RCC 7860 (cell line): ENCODE results near the gene ZSWIM3.
"Not testable (repeated sequence)": the region's sequence is repeated elsewhere in the genome, so short reads cannot be mapped to it uniquely, and the experiment has no call there.

Experiments
- DNase-seq: peaks from one replicate; pipeline ENCODE4 v3.0.0-alpha.2; 2015; ENCODE audit warnings: low spot score
- FAIRE-seq: peaks from 2 replicates; lab custom pipeline; 2012; peaks lifted over from hg19 to GRCh38; lab: Jason Lieb, UNC

Gene ZSWIM3

DNA sequence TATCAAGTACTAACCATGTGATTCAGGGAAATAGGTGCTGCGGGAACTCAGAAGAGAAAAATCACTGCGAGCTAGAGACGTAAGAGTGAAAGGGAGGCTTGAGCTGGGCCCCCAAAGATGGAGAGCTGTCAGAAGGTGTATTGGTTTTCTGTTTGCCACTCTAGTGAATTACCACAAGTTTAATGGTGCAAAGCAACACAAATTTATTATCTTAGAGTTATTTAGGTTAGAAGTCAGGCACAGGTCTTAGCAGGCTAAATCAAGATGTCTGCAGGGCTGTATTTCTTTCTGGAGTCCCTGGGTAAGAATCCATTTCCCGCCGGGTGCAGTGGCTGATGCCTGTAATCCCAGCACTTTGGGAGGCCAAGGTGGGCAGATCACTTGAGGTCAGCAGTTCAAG, 2.5 kb downstream of the ZSWIM3 start:
- no peak for FAIRE-seq
- DNase-seq = no peak

DNA sequence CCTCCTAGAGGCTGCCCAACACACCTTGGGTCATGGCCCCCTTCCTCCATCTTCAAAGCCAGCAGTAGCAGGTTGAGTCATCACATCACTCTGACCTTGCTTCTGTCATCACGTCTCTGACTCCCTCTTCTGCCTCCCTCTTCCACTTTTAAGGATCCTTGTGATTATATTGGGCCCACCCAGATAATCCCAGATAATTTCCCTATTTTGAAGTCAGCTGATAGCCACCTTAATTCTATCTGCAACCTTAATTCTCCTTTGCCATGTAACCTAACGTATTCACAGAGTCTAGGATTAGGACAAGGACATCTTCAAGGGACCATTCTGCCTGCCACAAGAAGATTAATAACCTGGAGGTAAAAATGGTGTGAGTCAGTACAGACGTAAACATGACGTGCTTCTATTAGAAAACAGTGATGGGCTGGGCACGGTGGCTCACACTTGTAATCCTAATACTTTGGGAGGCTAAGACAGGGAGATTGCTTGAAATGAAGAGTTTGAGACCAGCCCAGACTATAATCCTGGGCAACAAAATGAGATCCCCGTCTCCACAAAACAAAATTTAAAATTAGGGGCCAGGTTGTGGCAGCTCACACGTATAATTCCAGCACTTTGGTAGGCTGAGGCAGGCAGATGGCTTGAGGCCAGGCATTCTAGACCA, 3.3 kb downstream of the ZSWIM3 start:
- FAIRE-seq (no peak), DNase-seq (no peak)

DNA sequence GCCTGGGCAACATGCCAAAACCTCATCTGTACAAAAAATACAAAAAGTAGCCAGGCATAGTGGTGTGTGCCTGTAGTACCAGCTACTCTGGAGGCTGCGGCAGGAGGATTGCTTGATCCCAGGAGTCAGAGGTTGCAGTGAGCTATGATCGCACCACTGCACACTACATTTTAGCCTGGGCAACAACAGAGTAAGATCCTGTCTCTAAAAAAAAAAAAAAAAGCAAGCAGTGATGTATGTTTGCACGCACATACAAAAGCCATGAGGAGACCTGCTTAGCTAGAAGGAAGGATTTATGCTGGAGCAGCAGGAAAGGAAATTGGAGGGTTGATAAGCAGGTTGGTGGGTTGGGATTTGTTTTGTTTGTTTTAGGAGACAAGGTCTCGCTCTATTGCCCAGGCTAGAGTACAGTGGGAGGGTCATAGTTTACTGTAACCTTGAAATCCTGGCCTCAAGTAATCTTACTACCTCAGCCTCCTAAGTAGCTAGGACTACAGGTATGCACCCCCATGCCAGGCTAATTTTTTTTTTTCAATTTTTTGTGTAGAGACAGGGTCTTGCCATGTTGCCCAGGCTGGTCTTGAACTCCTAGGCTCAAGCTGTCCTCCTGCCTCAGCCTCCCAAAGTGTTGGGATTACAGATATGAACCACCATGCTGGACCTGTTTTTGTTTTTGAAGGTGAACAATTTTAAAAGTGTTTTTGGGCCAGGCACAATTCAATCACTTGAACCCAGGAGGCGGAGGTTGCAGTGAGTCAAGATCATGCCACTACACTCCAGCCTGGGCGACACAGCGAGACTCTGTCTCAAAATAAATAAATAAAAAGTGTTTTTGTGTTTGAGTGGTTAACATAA, 4.0 kb downstream of the ZSWIM3 start:
- FAIRE-seq (no peak), DNase-seq (peak; percentile 26)

DNA sequence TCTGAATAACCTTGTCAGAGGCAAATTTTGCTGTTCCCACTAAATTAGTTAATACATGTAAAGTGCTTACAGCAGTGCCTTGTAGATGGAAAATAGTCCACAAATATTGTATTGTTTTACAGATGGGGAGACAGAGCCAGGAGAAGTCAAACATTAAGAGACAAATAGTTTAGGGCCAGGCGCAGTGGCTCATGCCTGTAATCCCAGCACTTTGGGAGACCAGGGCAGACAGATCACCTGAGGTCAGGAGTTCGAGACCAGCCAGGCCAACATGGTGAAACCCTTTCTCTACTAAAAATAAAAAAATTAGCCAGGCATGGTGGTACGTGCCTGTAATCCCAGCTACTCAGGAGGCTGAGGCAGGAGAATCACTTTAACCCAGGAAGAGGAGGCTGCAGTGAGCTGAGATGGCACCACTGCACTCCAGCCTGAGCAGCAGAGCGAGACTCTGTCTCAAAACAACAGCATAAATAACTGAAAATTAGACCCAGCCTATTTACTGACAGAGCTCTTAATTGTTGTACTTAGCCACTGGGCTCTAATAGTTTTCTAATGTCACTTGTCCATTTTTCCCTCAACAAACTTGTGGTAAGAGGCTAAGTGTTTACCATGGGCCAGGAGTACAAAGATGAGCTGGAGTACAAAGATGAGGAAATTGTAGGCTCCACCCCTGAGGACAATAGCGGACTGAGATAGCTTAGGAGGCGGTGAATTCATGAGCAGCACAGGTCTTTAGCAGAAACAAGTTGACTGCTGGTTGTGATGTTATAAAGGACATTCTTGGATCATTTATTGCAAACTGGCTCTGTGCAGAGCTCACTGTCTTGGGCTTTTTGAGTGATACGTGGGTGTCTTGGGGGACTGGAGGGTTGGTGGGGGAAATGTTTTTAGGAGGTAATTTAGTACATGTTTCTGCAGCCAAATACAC, 6.4 kb downstream of the ZSWIM3 start:
- no peak for DNase-seq
- FAIRE-seq = no peak

DNA sequence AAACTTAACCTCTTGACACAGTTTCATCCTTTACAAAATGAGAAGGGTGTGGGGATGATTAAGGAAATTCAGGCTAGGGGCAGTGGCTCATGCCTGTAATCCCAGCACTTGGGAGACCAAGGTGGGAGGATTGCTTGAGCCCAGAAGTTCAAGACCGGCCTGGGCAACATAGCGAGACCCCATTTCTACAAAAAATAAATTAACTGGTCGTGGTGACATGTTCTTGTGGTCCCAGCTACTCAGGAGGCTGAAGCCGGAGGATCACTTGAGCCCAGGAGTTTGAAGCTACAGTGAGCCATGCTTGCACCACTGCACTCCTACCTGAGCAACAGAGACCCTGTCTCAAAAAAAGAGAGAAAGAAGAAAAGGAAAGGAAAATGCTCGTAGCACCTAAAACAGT, 9.0 kb downstream of the ZSWIM3 start:
- FAIRE-seq (no peak), DNase-seq (no peak)

DNA sequence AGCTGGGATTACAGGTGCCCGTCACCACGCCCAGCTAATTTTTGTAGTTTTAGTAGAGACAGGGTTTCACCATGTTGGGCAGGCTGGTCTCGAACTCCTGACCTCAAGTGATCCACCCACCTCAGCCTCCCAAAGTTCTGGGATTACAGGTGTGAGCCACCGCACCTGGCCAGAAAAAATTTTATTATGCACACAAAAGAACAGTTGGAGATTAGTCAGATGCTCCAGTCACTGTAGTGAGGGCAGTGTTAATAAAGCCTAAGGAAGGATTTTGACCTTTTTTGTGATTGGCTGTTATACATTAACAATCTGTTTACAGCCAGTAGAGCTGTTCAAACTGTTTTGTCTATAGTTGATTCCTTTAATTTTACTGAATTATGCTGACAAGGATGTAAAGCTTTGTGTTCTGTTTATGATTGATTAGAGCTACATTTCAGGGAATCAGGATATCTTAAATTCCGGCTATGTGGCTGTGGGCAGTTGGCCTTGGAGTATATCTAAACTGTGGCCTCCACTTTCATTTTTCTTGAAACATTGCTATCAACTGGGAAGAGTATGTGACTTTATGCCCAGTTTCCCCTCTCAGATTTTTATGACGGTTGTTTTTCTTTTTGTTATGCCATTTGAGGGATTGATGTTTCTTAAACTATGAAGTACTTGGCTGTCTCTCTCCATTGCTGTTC, 9.9 kb downstream of the ZSWIM3 start:
- DNase-seq (no peak), FAIRE-seq (no peak)

DNA sequence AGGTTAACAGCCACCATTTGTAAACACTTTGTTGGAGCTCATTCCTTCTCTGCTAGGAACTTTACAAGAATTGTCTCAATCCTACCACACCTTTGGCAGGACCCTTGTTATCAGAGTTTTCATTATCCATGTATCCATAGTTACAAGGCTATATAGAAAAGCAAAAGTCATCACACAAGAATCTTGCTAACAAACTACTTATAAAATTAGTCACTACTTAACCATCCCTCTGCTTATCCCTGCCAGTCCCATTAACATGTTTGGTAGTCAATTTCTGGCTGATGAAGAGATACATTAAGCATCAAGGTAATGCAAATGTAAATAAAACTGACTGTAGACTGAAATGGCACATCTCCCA, 10.4 kb downstream of the ZSWIM3 start:
- FAIRE-seq (no peak), DNase-seq (peak; percentile 48)

DNA sequence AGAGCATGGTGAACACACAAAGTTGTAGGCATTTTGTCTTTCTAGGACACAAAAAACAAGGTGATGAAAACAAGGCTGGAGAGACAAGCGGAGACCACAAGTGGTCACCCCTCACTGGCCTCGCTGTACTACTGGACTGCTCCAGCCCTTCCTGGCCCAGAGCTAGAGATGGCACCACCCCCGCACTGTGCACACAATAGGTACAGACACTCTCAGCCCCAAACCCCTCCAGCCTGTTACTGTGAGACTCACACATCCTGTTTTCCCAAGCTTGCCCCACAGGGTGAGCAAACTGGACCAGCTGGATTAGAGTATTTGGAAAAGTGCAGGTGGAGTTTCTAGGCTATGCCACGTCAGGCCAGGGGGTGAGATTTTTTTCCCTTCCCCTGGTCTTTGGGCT, 15.2 kb downstream of the ZSWIM3 start:
- FAIRE-seq (no peak), DNase-seq (no peak)

DNA sequence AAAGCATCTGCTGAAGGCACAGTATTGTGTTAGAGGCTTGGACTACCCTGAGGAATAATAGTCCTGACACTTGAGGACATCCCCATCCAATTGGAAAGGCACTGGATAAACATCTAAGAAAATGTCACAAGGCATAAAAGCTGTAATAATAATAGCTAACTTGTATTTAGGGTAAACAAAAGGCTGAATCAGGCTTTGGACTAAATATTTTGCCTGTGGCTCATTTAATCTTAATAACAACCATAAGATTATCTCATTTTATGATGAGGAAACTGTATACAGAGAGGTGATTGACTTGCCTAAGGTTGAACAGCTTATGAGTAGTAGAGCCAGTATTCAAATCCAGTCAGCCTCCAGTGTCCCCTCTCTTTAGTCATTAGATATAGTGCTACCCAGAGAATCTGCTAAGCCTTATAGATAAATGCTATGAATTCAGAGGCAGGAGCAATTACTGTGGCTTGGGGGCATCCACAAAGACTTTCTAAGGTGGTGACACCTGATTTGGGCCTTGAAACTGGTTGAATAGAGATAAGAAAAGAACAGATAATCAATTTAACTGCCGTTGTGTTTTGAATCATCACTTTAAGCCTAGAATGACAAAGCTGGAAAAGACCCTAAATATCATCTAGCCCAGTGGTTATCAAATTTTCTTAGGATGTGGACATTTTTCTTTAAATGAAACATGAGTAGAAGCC, 16.1 kb downstream of the ZSWIM3 start:
- FAIRE-seq = no peak
- no peak for DNase-seq

DNA sequence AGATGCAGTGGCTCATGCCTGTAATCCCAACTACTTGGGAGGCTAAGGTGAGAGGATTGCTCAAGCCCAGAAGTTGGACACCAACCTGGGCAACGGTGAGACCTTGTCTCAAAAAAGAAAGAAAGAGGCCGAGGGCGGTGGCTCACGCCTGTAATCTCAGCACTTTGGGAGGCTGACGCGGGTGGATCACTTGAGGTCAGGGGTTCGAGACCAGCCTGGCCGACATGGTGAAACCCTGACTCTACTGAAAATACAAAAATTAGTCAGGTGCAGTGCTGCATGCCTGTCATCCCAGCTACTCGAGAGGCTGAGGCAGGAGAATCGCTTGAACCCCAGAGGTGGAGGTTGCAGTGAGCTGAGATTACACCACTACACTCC, 16.7 kb downstream of the ZSWIM3 start:
- FAIRE-seq, DNase-seq: not testable (repeated sequence)

DNA sequence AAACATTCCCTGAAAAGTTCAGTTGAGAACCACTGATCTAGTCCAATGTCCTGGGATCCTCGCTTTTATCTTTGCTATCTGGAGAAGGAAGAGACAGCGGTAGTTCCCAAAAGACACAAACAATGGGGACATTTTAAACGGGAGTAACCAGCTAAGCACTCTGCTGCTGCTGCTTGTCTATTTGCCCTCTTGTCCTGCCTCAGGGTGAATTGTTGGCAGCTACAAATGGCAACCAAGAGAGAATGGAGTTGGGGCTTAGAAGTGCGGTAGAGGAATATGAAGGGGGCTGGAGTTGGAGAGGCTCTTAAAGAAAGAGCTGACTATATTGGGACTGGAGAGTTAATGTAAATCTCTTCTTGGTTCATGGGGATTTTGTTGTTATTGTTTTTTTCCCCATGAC, 17.2 kb downstream of the ZSWIM3 start:
- DNase-seq (no peak), FAIRE-seq (no peak)

DNA sequence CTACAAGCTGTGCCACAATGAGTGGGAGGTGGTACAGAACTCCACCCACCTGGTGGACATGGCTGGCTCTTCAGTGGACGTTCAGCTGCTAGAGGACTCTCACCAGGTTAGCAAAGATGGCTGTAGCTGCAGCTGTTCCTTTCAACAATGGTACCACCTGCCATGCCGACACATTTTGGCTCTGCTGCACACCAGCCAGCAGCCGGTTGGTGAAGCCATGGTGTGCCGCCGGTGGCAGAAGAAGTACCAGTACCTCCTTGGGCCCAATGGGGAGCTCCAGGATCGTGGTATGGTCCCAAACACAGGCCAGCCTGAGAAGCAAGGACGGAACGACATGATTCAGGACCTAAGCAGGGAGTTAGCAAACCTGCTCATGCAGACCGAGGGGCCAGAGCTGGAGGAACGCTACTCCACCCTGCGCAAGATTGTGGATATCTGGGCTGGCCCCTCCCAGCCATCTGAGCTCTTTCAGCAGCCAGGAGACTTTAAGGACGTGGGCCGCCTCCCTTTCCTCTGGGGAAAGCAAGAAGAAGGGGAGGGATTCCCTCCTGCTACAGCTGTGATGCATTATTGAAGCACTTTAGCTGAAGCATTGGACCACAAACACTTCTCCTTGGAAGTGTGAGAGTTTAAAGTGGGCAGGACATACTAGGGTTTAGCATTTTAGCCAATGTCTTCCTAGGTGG, 20.8 kb downstream of the ZSWIM3 start:
- FAIRE-seq (no peak), DNase-seq (no peak)

DNA sequence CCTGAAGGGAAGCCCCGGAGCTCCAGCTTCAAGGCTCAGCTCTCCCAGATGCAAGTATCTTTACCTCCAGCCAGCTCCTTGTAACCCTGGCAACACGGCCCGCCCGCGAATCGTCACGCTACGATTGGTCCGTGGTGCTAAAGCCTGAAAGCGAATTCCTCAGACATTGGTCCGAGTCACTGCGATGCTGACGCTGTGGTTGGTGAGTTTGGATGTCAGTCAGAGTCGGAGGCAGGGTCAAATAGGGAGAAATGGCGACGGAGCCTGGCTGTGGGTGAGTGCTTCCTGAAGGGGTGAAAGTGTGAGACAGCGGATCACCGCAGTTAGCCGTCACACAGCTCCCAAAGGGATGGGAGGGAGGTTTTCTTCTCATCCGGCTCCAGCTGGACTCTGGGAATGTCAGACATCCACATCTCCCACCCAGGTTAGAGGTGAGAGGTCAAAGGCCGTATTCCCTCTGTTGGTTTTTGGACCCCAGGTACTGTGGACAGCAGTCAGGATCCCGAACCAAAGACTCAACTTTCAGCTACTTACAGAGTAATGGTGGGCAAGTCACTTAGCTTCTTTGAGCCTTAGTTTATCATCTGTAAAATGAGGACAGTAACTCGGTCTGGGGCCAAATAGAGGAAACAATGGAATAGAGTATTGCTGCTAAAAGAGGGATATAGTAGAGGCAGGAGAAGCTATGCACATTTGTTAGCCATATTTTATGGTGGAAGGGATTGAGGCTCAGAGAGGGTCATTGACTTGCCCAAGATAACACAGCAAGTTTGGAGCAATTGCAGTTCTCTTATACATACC, 23.8 kb downstream of the ZSWIM3 start, which contains the start of gene ZSWIM1:
Gene ZSWIM1 (plus strand): TSS at position 240 of the 801 bp plus-strand sequence. CDS start 1,366 bp downstream, outside the sequence.
- FAIRE-seq (peak; percentile 92), DNase-seq (peak; percentile 99)

DNA sequence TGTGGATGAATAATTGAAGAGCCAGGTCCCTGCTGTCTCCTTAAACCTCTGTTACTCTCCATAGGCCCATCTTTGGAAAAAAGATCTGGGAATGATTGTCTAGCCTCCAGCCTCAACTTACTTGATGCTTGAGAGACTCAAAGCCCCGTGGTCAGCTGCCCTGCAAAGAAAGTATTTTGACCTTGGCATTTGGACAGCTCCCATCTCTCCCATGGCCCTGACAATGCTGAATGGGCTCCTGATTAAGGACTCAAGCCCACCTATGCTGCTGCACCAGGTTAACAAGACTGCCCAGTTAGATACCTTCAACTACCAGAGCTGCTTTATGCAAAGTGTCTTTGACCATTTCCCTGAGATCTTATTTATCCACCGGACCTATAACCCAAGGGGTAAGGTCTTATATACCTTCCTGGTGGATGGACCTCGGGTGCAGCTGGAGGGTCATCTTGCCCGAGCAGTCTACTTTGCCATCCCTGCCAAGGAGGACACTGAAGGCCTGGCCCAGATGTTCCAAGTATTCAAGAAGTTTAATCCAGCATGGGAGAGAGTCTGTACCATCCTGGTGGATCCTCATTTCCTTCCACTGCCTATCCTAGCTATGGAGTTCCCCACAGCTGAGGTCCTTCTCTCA, 25.2 kb downstream of the ZSWIM3 start:
- no peak for DNase-seq
- no peak for FAIRE-seq

DNA sequence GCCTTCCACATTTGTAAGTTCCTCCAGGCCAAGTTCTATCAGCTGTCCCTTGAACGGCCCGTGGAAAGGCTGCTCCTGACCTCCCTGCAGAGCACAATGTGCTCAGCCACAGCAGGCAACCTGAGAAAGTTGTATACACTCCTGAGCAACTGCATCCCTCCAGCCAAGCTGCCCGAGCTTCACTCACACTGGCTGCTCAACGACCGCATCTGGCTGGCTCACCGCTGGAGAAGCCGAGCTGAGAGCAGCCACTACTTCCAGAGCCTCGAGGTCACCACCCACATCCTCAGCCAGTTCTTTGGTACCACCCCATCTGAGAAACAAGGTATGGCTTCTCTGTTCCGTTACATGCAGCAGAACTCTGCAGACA, 25.7 kb downstream of the ZSWIM3 start:
- no peak for DNase-seq
- FAIRE-seq = no peak

DNA sequence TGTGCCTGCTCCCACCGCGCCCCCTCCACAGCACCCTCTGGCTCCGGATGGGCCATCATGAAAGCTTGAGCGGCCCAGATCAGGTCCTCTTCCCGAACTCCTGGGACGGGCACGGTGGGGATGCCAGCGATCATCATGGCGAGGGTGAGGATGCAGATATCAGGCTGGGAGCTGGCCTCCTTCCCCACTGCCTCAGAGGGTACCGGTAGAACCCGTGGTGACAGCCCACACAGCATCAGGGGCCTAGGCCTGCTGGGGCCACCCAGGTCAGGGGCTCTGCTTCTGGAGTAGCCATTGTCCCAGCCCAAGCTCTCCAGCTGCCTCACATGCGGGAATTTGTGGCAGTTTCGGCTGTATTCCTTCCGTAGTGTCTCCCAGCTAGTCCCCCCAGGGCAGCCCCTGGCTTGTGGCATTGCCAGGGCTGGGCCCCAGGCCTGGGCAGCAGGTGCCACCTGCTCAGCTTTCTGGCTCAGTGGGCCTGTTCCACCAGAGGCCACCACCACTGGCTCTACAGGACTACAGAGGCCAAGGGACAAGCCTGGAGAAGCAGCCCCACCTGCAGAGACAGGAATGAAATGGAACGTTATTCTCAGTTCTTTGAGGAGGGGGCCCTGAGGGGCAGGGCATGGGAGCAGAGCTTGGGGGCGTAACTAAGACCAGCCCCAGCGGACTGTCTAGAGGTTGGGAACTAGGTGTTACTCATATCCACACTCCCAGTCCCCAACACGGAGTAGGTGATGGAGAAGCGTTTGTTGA, 29.4 kb downstream of the ZSWIM3 start:
- FAIRE-seq = no peak
- DNase-seq = no peak

DNA sequence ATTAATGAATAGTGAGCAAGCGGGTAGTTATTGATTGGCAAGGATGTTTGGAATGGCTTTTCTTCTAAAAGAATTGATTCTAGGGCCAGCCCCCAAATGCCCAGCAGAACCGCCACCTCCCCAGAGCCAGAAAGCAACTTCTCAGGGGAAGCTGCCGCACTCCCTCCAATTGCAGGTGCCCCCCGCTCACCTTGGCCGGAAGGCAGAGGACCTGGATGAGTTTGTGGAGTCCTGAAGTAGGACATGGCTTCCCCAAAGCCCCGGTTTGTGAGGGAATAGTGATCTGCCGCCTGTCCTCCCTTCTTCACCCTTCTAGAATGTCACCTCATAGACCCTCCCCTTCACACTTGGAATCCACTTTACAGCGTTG, 29.9 kb downstream of the ZSWIM3 start, which contains the start of gene SPATA25:
Gene SPATA25 (minus strand): TSS at position 277 of the 370 bp plus-strand sequence. CDS start 32 bp downstream, at position 245.
- DNase-seq = no peak
- no peak for FAIRE-seq

DNA sequence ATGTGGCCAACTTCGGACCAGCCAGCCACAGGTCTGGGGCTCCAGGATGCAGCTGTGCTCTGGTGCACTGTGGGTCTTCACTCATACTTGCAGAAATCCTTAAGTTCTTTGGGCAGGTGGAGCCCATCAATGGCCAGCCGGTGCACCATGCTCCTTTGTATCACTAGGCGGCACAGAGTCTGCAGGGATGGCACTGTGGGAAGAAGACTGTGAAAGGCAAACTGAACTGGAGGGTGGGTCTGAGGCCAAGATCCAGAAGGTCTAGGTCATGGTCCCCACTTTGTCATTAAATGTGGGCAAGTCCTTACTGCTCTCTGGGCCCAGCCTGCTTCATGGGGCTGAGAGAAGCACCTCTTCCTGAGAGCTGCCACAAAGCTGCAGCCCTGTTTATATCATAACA, 31.3 kb downstream of the ZSWIM3 start:
- no peak for DNase-seq
- no peak for FAIRE-seq
